Suppressor macrophage treated with lipopolysaccharide for 4 hours (primary cell): Measurements from ENCODE around the gene ATF6B.
"Not testable (repeated sequence)": the region's sequence is repeated elsewhere in the genome, so short reads cannot be mapped to it uniquely, and the experiment has no call there.

ENCODE experiments used
- DNase-seq: peaks from one replicate; pipeline ENCODE4 v3.0.0-alpha.2; 2020

Gene ATF6B

GRCh38 chr6:32153564-32154513, 25.8 kb upstream of the ATF6B start, which contains the start of gene PPT2:
Gene PPT2, plus strand, starts transcription at chr6:32154141. Its CDS starts 454 bp downstream, at chr6:32154595.
- DNase-seq = peak; percentile 38

- no peak for DNase-seq
Measured at GRCh38 chr6:32152769-32153563, 24.9 kb upstream of the ATF6B start.

- no peak for DNase-seq
Measured at GRCh38 chr6:32151863-32152768, 24.1 kb upstream of the ATF6B start, which contains the start of gene PRRT1. Gene PRRT1, minus strand, starts transcription at chr6:32151939. Its CDS starts 112 bp downstream, at chr6:32151827.

GRCh38 chr6:32151181-32151862, 23.3 kb upstream of the ATF6B start:
- DNase-seq = no peak

- no peak for DNase-seq
Measured at GRCh38 chr6:32149932-32150870, 22.2 kb upstream of the ATF6B start.

GRCh38 chr6:32149092-32149755, 21.2 kb upstream of the ATF6B start:
- DNase-seq = no peak

- peak; percentile 80 for DNase-seq
Measured at GRCh38 chr6:32148289-32149091, 20.4 kb upstream of the ATF6B start.

GRCh38 chr6:32147401-32148132, 19.5 kb upstream of the ATF6B start:
- DNase-seq = peak; percentile 22

GRCh38 chr6:32146687-32147086, 18.6 kb upstream of the ATF6B start:
- no peak for DNase-seq

GRCh38 chr6:32146287-32146686, 18.2 kb upstream of the ATF6B start:
- no peak for DNase-seq

GRCh38 chr6:32144238-32144637, 16.2 kb upstream of the ATF6B start:
- not testable (repeated sequence) for DNase-seq

GRCh38 chr6:32140420-32141046, 12.5 kb upstream of the ATF6B start:
- DNase-seq = no peak

GRCh38 chr6:32139590-32139989, 11.5 kb upstream of the ATF6B start:
- DNase-seq = no peak

GRCh38 chr6:32137454-32137853, 9.4 kb upstream of the ATF6B start:
- DNase-seq = no peak

GRCh38 chr6:32133786-32134185, 5.7 kb upstream of the ATF6B start:
- no peak for DNase-seq

- DNase-seq = no peak
Measured at GRCh38 chr6:32132110-32132509, 4.1 kb upstream of the ATF6B start.

- DNase-seq = no peak
Measured at GRCh38 chr6:32131439-32131948, 3.4 kb upstream of the ATF6B start.
